K562 (cell line): ENCODE measurements around the gene MAP4K1. TPM values are rescaled to one million over a fixed set of nuclear protein-coding genes. Genes with fewer than 3 reads are reported as not detected.
A peak's percentile ranks its signal among the peaks of the same experiment; 100 is the strongest.

ENCODE experiments used
- ATF7 ChIP-seq: fragments of 450-650 bp; IDR thresholded peaks from 2 replicates; pipeline ENCODE4 v1.7.1; 2014; ENCODE audit warnings: mild to moderate bottlenecking, moderate library complexity
- CBFA2T2 ChIP-seq: fragments of 450-650 bp; conservative IDR thresholded peaks from 2 replicates; pipeline ENCODE4 v1.6.1; 2017; ENCODE audit warnings: mild to moderate bottlenecking
- CC2D1A ChIP-seq: fragments of 450-650 bp; IDR thresholded peaks from 2 replicates; pipeline ENCODE4 v1.6.1; 2017; ENCODE audit warnings: mild to moderate bottlenecking
- ETV5 ChIP-seq: sonication (generic); formaldehyde crosslinking; IDR thresholded peaks from 2 replicates; pipeline ENCODE4 v1.4.0; 2020; ENCODE audit warnings: low read depth, mild to moderate bottlenecking, missing genetic modification reagents
- GABPA ChIP-seq: fragments of 200-800 bp; sonication (Bioruptor generic); conservative IDR thresholded peaks from 2 replicates; pipeline ENCODE4 v1.6.1; 2016; ENCODE audit warnings: low read depth, missing genetic modification characterization, missing compliant biosample characterization
- MAFK ChIP-seq: IDR thresholded peaks from 2 replicates; pipeline ENCODE4 v1.6.1; 2011; ENCODE audit warnings: low read length, improper control_type of control experiment
- NUFIP1 ChIP-seq: fragments of 450-650 bp; IDR thresholded peaks from 2 replicates; pipeline ENCODE4 v1.6.1; 2018; ENCODE audit not compliant: partially characterized antibody
- RBBP5 ChIP-seq: fragments of 200-600 bp; sonication (generic); IDR thresholded peaks from 2 replicates; pipeline ENCODE4 v1.6.1; 2012; ENCODE audit warnings: borderline replicate concordance, mild to moderate bottlenecking, low read length, control low read depth, inconsistent platforms; ENCODE audit not compliant: insufficient read depth, poor library complexity, severe bottlenecking
- RBFOX2 ChIP-seq: fragments of 200-400 bp; formaldehyde crosslinking; IDR thresholded peaks from 2 replicates; pipeline ENCODE4 v1.6.1; 2017; ENCODE audit warnings: low read depth, mild to moderate bottlenecking, low read length, moderate library complexity
- RCOR1 ChIP-seq, 2 experiments: IDR thresholded peaks; 2 replicates each; pipeline ENCODE4 v1.6.1; 2012; ENCODE audit warnings: low read depth in 2 of 2, low read length in 2 of 2, borderline replicate concordance in 1 of 2, improper control_type of control experiment in 1 of 2
- SIN3B ChIP-seq: fragments of 450-650 bp; IDR thresholded peaks from 2 replicates; pipeline ENCODE4 v1.6.1; 2017; ENCODE audit warnings: low read depth, mild to moderate bottlenecking, moderate library complexity
- SIX5 ChIP-seq, 2 experiments: IDR thresholded peaks; 2 replicates each; pipeline ENCODE4 v1.6.1; 2011; ENCODE audit warnings: low read length in 2 of 2, borderline replicate concordance in 1 of 2, low read depth in 1 of 2, mild to moderate bottlenecking in 1 of 2, moderate library complexity in 1 of 2; ENCODE audit not compliant: insufficient read depth in 1 of 2
- SMARCC2 ChIP-seq: fragments of 450-650 bp; IDR thresholded peaks from 2 replicates; pipeline ENCODE4 v1.6.1; 2017; ENCODE audit warnings: antibody characterized with exemption, moderate library complexity, mild to moderate bottlenecking, low read depth
- SP2 ChIP-seq: IDR thresholded peaks from 2 replicates; pipeline ENCODE4 v1.6.1; 2011; ENCODE audit warnings: mild to moderate bottlenecking, low read depth, low read length, moderate library complexity; ENCODE audit not compliant: poor library complexity, severe bottlenecking; ENCODE audit errors: extremely low read depth
- TAF9B ChIP-seq: fragments of 450-650 bp; IDR thresholded peaks from 2 replicates; pipeline ENCODE4 v1.6.1; 2018; ENCODE audit warnings: mild to moderate bottlenecking; ENCODE audit not compliant: partially characterized antibody
- TFAM ChIP-seq: fragments of 250-450 bp; sonication (Bioruptor Pico); conservative IDR thresholded peaks from 2 replicates; pipeline ENCODE4 v1.5.0; 2021; ENCODE audit warnings: mild to moderate bottlenecking, moderate library complexity
- TGIF2 ChIP-seq: sonication (generic); formaldehyde crosslinking; IDR thresholded peaks from 2 replicates; pipeline ENCODE4 v1.8.1; 2022; ENCODE audit warnings: mild to moderate bottlenecking, missing genetic modification reagents, moderate library complexity
- ZNF232 ChIP-seq: sonication (generic); formaldehyde crosslinking; IDR thresholded peaks from 2 replicates; pipeline ENCODE4 v1.8.0; 2022; ENCODE audit warnings: mild to moderate bottlenecking, missing genetic modification reagents
- ZNF311 ChIP-seq: fragments of 250-450 bp; sonication (Bioruptor Pico); IDR thresholded peaks from 2 replicates; pipeline ENCODE4 v1.4.0; 2020; ENCODE audit warnings: mild to moderate bottlenecking, moderate library complexity
- ZNF41 ChIP-seq: fragments of 250-450 bp; sonication (Bioruptor Pico); conservative IDR thresholded peaks from 2 replicates; pipeline ENCODE4 v1.4.0; 2020; ENCODE audit warnings: mild to moderate bottlenecking
- ZNF644 ChIP-seq: fragments of 200-800 bp; sonication (Bioruptor generic); IDR thresholded peaks from 2 replicates; pipeline ENCODE4 v1.6.1; 2016; ENCODE audit warnings: low read depth, missing genetic modification characterization, missing compliant biosample characterization
- ZNF699 ChIP-seq: fragments of 250-450 bp; sonication (Bioruptor Pico); IDR thresholded peaks from 2 replicates; pipeline ENCODE4 v1.8.0; 2021; ENCODE audit warnings: mild to moderate bottlenecking, moderate library complexity; ENCODE audit not compliant: insufficient replicate concordance
- ZNF76 ChIP-seq: fragments of 250-450 bp; sonication (Bioruptor Pico); IDR thresholded peaks from 2 replicates; pipeline ENCODE4 v1.4.0; 2020; ENCODE audit warnings: mild to moderate bottlenecking, moderate library complexity, borderline replicate concordance
- ZNF764 ChIP-seq: fragments of 250-450 bp; sonication (Bioruptor Pico); IDR thresholded peaks from 2 replicates; pipeline ENCODE4 v1.4.0; 2020; ENCODE audit warnings: low read depth, mild to moderate bottlenecking, moderate library complexity
- polyA plus RNA-seq, 8 experiments: library from polyadenylated mRNA; depleted of rRNA in 4 of 8; stranded (reverse) in 5 of 8; unstranded in 3 of 8; fragments of >200 nt; fragmentation: Nextera tagmentation in 2 of 8; fragmentation: Illumina TruSeq in 1 of 8; extraction: Ambion mirVana in 2 of 8; extraction: Trizol in 1 of 8; gene quantifications; 2 replicates each; pipeline versions ENCODE4 v1.2.1 to v1.2.3, GENCODE V29; 2011 to 2014; ENCODE audit warnings: inconsistent platforms in 1 of 8, missing spikeins in 1 of 8
- total RNA-seq, 7 experiments: library from RNA; depleted of rRNA in 6 of 7; stranded (reverse); fragments of >200 nt in 6 of 7; fragmentation: Illumina TruSeq in 2 of 7; extraction: Trizol in 2 of 7; gene quantifications; 2 replicates each; pipeline versions ENCODE4 v1.2.1 to v1.2.3, GENCODE V29; 2011 to 2021; ENCODE audit warnings: low replicate concordance in 1 of 7
- TF ChIP-seq, protein P1 (sequence below): sonication (generic); formaldehyde crosslinking; IDR thresholded peaks from 2 replicates; pipeline ENCODE4 v1.8.1; 2023; ENCODE audit warnings: mild to moderate bottlenecking, missing genetic modification reagents
- TF ChIP-seq, protein P2 (sequence below): IDR thresholded peaks from 3 replicates; pipeline ENCODE4 v1.6.1; 2011; ENCODE audit warnings: borderline replicate concordance, mild to moderate bottlenecking; ENCODE audit not compliant: insufficient read length, insufficient read depth

The MAP4K1 gene
- total and polyA plus RNA-seq, 9 of the 15 experiments (the other 6 are each of a cell fraction or from before 2014, with no cell fraction given): 0.14 to 3.2 (median 0.73) TPM; not detected in 1

DNA sequence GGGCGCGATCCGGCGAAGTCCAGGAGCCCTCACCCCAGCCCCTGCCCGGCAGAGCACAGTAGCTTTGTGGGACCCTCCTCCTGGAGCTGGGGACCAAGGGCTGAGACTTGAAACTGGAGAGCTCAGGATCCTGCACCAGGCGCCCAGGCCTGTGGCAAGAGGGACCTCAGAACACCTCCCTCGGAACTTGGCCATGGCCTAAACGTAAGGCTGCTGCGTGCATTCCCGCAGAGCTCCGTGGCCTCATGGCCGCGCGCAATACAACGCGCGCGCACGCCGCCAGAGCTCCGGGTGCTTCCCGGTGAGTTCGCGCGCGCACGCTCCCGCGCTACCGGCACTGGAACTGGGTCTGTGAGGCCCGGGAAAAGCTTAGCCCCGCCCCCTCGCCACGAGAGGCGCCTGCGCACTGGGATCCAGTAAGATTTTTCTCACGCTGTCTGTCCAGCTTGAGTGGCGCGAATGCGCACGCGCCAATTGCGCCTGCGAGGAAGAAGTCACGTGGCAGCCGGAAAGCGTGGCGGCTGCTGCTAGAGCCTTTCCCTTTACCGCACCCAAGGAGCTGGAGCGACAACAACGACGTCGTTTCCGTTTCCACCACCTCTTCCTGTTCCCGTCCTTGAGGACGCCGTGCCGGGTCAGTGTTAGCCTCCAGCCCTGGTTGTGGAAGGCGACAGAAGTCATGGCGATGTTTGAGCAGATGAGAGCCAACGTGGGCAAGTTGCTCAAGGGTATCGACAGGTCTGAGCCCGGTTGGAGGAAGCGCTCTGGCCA is 1.0 kb upstream of the MAP4K1 start, which contains the start of gene EIF3K (continued):
- TF ChIP-seq SP2 (no peak), TFAM (CRISPR knock-in tag) (no peak), ZNF232 (CRISPR knock-in tag) (no peak), MAFK (no peak), NUFIP1 (no peak), ZNF41 (CRISPR knock-in tag) (no peak), ZNF644 (tag) (peak; percentile 63; the same call in 1 of the 2 replicates), ATF7 (peak; percentile 88), CC2D1A (no peak), TGIF2 (CRISPR knock-in tag) (no peak; the same call in 1 of the 2 replicates), SIN3B (peak; percentile 88; the same call in 1 of the 2 replicates), SIX5 (IDR thresholded peaks at IDR 0.05; ENCODE audit: borderline replicate concordance in 1 of 2, insufficient read depth in 1 of 2, low read depth in 1 of 2, low read length in 2 of 2) (no peak; a peak in 1 of 4 replicates), SMARCC2 (no peak), ZNF311 (CRISPR knock-in tag) (no peak), GABPA (tag) (peak; percentile 95), ETV5 (CRISPR knock-in tag) (peak; percentile 48; the same call in 1 of the 2 replicates), RBFOX2 (peak; percentile 92), ZNF764 (CRISPR knock-in tag) (no peak), ZNF76 (CRISPR knock-in tag) (peak; percentile 71; the same call in 1 of the 2 replicates), TAF9B (no peak), RCOR1 (IDR thresholded peaks at IDR 0.05; ENCODE audit: borderline replicate concordance in 1 of 2, low read depth in 2 of 2, low read length in 2 of 2) (no peak), ZNF699 (no peak), RBBP5 (peak; percentile 39), CBFA2T2 (peak; percentile 78)
- TF ChIP-seq, protein P1, sequence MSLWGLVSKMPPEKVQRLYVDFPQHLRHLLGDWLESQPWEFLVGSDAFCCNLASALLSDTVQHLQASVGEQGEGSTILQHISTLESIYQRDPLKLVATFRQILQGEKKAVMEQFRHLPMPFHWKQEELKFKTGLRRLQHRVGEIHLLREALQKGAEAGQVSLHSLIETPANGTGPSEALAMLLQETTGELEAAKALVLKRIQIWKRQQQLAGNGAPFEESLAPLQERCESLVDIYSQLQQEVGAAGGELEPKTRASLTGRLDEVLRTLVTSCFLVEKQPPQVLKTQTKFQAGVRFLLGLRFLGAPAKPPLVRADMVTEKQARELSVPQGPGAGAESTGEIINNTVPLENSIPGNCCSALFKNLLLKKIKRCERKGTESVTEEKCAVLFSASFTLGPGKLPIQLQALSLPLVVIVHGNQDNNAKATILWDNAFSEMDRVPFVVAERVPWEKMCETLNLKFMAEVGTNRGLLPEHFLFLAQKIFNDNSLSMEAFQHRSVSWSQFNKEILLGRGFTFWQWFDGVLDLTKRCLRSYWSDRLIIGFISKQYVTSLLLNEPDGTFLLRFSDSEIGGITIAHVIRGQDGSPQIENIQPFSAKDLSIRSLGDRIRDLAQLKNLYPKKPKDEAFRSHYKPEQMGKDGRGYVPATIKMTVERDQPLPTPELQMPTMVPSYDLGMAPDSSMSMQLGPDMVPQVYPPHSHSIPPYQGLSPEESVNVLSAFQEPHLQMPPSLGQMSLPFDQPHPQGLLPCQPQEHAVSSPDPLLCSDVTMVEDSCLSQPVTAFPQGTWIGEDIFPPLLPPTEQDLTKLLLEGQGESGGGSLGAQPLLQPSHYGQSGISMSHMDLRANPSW (CRISPR knock-in tag): no peak
- TF ChIP-seq, protein P2, sequence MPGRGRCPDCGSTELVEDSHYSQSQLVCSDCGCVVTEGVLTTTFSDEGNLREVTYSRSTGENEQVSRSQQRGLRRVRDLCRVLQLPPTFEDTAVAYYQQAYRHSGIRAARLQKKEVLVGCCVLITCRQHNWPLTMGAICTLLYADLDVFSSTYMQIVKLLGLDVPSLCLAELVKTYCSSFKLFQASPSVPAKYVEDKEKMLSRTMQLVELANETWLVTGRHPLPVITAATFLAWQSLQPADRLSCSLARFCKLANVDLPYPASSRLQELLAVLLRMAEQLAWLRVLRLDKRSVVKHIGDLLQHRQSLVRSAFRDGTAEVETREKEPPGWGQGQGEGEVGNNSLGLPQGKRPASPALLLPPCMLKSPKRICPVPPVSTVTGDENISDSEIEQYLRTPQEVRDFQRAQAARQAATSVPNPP: no peak
